SU-DHL-6 (cell line): ENCODE data around the gene TREX2.

Experiments
- H2AFZ ChIP-seq: fragments of 200-600 bp; sonication (generic); 2 replicates; pipeline ENCODE4 v1.6.1; 2014; ENCODE audit warnings: low read depth, mild to moderate bottlenecking, moderate library complexity, mixed read lengths, antibody characterized with exemption, low read length; ENCODE audit not compliant: severe bottlenecking
- H3F3A ChIP-seq: fragments of 200-600 bp; shearing (Covaris generic); 2 replicates; pipeline ENCODE4 v1.6.0; 2016; ENCODE audit warnings: antibody characterized with exemption, mild to moderate bottlenecking; ENCODE audit not compliant: insufficient read depth
- H3K27ac ChIP-seq: fragments of 200-600 bp; sonication (generic); 2 replicates; pipeline ENCODE4 v1.5.1; 2016; ENCODE audit warnings: low read depth, mild to moderate bottlenecking, low read length, moderate library complexity, mixed read lengths
- H3K27me3 ChIP-seq: fragments of 200-600 bp; sonication (generic), shearing (Covaris generic); 2 replicates; pipeline ENCODE4 v1.6.0; 2014; ENCODE audit warnings: mild to moderate bottlenecking, low read length
- H3K36me3 ChIP-seq: fragments of 200-600 bp; sonication (generic); 2 replicates; pipeline ENCODE4 v1.6.1; 2014; ENCODE audit warnings: mild to moderate bottlenecking, low read length, mixed read lengths
- H3K4me2 ChIP-seq: fragments of 300-600, 200-600 bp; shearing (Covaris generic), sonication (generic); 2 replicates; pipeline ENCODE4 v1.6.0; 2014; ENCODE audit warnings: low read length, low read depth, mild to moderate bottlenecking; ENCODE audit not compliant: poor library complexity, severe bottlenecking
- H3K4me3 ChIP-seq: fragments of 200-600 bp; sonication (generic); 2 replicates; pipeline ENCODE4 v1.5.1; 2014; ENCODE audit warnings: antibody characterized with exemption, low read length, mild to moderate bottlenecking, mixed read lengths; ENCODE audit not compliant: insufficient read depth, poor library complexity, severe bottlenecking
- H3K79me2 ChIP-seq: fragments of 200-600 bp; sonication (generic); 2 replicates; pipeline ENCODE4 v1.6.1; 2014; ENCODE audit warnings: mild to moderate bottlenecking, low read length, moderate library complexity; ENCODE audit not compliant: insufficient read depth
- H3K9ac ChIP-seq: fragments of 200-600 bp; sonication (generic); 2 replicates; pipeline ENCODE4 v1.7.0; 2014; ENCODE audit warnings: mild to moderate bottlenecking, low read length
- H3K9me2 ChIP-seq: fragments of 200-600 bp; sonication (generic); replicated peaks from 2 replicates; pipeline ENCODE4 v1.6.1; 2014; ENCODE audit warnings: low read length; ENCODE audit not compliant: insufficient read depth
- H3K9me3 ChIP-seq: fragments of 200-600 bp; sonication (generic); 2 replicates; pipeline ENCODE4 v1.6.1; 2014; ENCODE audit warnings: low read length, mixed read lengths; ENCODE audit not compliant: insufficient read depth
- H4K20me1 ChIP-seq: fragments of 200-600 bp; sonication (generic); 2 replicates; pipeline ENCODE4 v1.6.1; 2014; ENCODE audit warnings: low read depth, mild to moderate bottlenecking, antibody characterized with exemption, low read length, moderate library complexity, mixed read lengths
- EZH2phosphoT487 ChIP-seq: fragments of 200-600 bp; sonication (generic), shearing (Covaris generic); conservative IDR thresholded peaks from 2 replicates; pipeline ENCODE4 v1.6.1; 2018; ENCODE audit warnings: mild to moderate bottlenecking, antibody characterized with exemption, low read length, moderate library complexity, mixed read lengths
- TF ChIP-seq, protein P1 (sequence below): fragments of 200-600 bp; sonication (generic); IDR thresholded peaks from one replicate; pipeline ENCODE4 v1.5.1; 2017; ENCODE audit warnings: antibody characterized with exemption, mild to moderate bottlenecking, low read length, moderate library complexity; ENCODE audit not compliant: insufficient read depth, poor library complexity, severe bottlenecking

The TREX2 gene

DNA sequence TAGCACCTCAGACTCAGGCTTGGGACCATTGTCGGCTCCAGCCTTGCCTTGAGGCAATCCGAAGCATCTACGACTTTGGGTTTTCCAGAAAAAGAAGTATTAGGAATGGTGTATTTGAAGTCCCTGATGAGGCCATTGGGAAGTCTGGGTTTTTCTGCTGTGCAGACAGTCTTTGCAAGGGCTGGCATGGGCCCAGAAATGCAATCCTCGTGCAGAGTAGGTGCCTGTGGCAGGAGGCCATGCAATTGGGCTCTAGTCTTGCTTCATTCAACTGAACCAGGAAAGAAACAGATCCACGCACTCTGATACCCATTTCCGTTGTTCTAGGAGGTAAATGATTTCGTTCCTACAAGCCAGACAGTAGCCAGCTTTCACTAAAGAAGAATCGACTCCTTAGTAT, 22.2 kb downstream of the TREX2 start:
- Histone ChIP-seq H3K4me2 (no peak overlapping the region), H3K9me2 (no peaks in the 10 kb centered on the region), H4K20me1 (no peaks in the 10 kb centered on the region), H2AFZ (no peak overlapping the region), H3K27me3 (no peaks in the 10 kb centered on the region), H3K9me3 (no peaks in the 10 kb centered on the region), H3K27ac (no peak overlapping the region), H3F3A (no peaks in the 10 kb centered on the region), H3K36me3 (no peaks in the 10 kb centered on the region), H3K9ac (no peak overlapping the region), H3K4me3 (no peak overlapping the region), H3K79me2 (no peaks in the 10 kb centered on the region)
- no peak for TF ChIP-seq EZH2phosphoT487
- TF ChIP-seq, protein P1, sequence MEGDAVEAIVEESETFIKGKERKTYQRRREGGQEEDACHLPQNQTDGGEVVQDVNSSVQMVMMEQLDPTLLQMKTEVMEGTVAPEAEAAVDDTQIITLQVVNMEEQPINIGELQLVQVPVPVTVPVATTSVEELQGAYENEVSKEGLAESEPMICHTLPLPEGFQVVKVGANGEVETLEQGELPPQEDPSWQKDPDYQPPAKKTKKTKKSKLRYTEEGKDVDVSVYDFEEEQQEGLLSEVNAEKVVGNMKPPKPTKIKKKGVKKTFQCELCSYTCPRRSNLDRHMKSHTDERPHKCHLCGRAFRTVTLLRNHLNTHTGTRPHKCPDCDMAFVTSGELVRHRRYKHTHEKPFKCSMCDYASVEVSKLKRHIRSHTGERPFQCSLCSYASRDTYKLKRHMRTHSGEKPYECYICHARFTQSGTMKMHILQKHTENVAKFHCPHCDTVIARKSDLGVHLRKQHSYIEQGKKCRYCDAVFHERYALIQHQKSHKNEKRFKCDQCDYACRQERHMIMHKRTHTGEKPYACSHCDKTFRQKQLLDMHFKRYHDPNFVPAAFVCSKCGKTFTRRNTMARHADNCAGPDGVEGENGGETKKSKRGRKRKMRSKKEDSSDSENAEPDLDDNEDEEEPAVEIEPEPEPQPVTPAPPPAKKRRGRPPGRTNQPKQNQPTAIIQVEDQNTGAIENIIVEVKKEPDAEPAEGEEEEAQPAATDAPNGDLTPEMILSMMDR, result no peak

DNA sequence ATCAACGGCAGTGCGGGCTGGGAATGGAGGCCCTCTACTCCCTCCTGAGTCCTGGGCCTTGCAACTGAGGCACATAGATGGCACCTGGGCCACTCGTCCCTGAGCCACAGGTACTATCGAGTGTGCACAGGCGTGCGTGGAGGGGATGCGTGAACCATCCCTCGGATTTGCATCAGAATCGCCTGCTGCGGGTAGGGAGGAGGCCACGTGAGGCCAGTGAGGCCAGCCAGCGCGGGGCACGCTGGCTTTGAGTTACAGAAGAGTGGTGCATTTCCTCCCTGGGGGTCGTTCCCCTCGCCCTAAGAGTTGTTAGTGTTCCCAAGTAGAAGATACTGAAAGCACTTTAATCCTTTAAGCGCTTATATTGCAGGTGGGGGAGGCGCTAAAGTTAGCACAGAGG, 24.0 kb downstream of the TREX2 start:
- Histone ChIP-seq H4K20me1 (no peaks in the 10 kb centered on the region), H3K79me2 (no peaks in the 10 kb centered on the region), H3K4me2 (no peak overlapping the region), H3K36me3 (no peaks in the 10 kb centered on the region), H3K9me3 (no peaks in the 10 kb centered on the region), H2AFZ (no peak overlapping the region), H3F3A (no peaks in the 10 kb centered on the region), H3K4me3 (no peak overlapping the region), H3K9ac (no peak overlapping the region), H3K27me3 (no peaks in the 10 kb centered on the region), H3K9me2 (no peaks in the 10 kb centered on the region), H3K27ac (no peak overlapping the region)
- TF ChIP-seq EZH2phosphoT487, result no peak
- TF ChIP-seq, protein P1, result no peak

GRCh38 chrX:153420851-153421599, 24.8 kb downstream of the TREX2 start:
- no peak overlapping the region for H3K27ac ChIP-seq
- no peak overlapping the region for H2AFZ ChIP-seq
- no peaks in the 10 kb centered on the region for H3K79me2 ChIP-seq
- H3K4me3 ChIP-seq, result no peak overlapping the region
- H3K9me3 ChIP-seq, result no peaks in the 10 kb centered on the region
- no peak overlapping the region for H3K9ac ChIP-seq
- H4K20me1 ChIP-seq, result no peaks in the 10 kb centered on the region
- no peaks in the 10 kb centered on the region for H3K27me3 ChIP-seq
- no peaks in the 10 kb centered on the region for H3K9me2 ChIP-seq
- no peaks in the 10 kb centered on the region for H3F3A ChIP-seq
- no peaks in the 10 kb centered on the region for H3K36me3 ChIP-seq
- TF ChIP-seq, protein P1, result no peak
- no peak for TF ChIP-seq EZH2phosphoT487
- no peak overlapping the region for H3K4me2 ChIP-seq
